Psoas muscle (tissue), 8 donors: ENCODE measurements around the gene RGPD3. TPM values are rescaled to one million over a fixed set of nuclear protein-coding genes. Genes with fewer than 3 reads are reported as not detected.
"Not testable (repeated sequence)": the region's sequence is repeated elsewhere in the genome, so short reads cannot be mapped to it uniquely, and the experiment has no call there.

ENCODE experiments used
- ATAC-seq, 4 donors: fragments of 200-7000 bp; cut with Tn5 transposase; one replicate each; pipeline ENCODE4 v1.9.1; 2020; ENCODE audit warnings: moderate library complexity in 3 of 4, mild to moderate bottlenecking in 2 of 4
- DNase-seq, 2 donors: peaks; one replicate each; pipeline ENCODE4 v3.0.0-alpha.2; 2020
- H3K27ac ChIP-seq: fragments of 200-600 bp; one replicate; pipeline ENCODE4 v1.8.0; 2022
- H3K27me3 ChIP-seq, 3 donors: fragments of 200-600 bp in 1 of 3; one replicate each; pipeline versions ENCODE4 v1.6.1 to v1.8.0; 2013 to 2022; ENCODE audit warnings: low read length in 2 of 3, mild to moderate bottlenecking in 2 of 3, moderate library complexity in 1 of 3; ENCODE audit not compliant: insufficient read depth in 3 of 3
- H3K36me3 ChIP-seq, 2 donors: fragments of 200-600 bp in 1 of 2; one replicate each; pipeline versions ENCODE4 v1.6.1 to v1.8.0; 2013 to 2022; ENCODE audit warnings: low read depth in 1 of 2, mild to moderate bottlenecking in 1 of 2, moderate library complexity in 1 of 2; ENCODE audit not compliant: insufficient read depth in 1 of 2
- H3K4me1 ChIP-seq: fragments of 200-600 bp; one replicate; pipeline ENCODE4 v1.8.0; 2022
- H3K4me3 ChIP-seq: fragments of 200-600 bp; one replicate; pipeline ENCODE4 v1.8.0; 2022; ENCODE audit warnings: mild to moderate bottlenecking
- H3K9me3 ChIP-seq: fragments of 200-600 bp; one replicate; pipeline ENCODE4 v1.8.0; 2022
- WGBS, 3 donors: extraction: QIAGEN DNeasy Blood & Tissue Kit; methylation state at CpG; one replicate each; pipeline versions ENCODE4 v1.1.6 to v1.1.7; 2013; 5-methylcytosine and 5-hydroxymethylcytosine counted together
- intact Hi-C, 2 donors: fragments of 100-400 bp; cut with DNase I; formaldehyde crosslinking; loops; one replicate each; pipeline versions ENCODE4 v1.11.0 to v1.14.2; 2022
- polyA plus RNA-seq, 3 donors: library from polyadenylated mRNA; stranded (reverse); fragments of 200-250 nt; gene quantifications; one replicate each; pipeline ENCODE4 v1.2.3, GENCODE V29; 2013
- total RNA-seq, 4 donors: library from RNA; stranded (reverse); fragmentation: NEBNext Ultra II Directional in 2 of 4; extraction: Animal tissue kit (Norgen Biotek cat#: 25700) in 2 of 4; gene quantifications; one replicate each; pipeline versions ENCODE4 v1.2.1 to v1.2.4, GENCODE V29; 2021 to 2023
- donor health status: healthy with polysubstance abuse.
- donor health status: DM: no; HTN: no; CAD: no; lungs with moderate emphysema.
- donor health status: Bipolar disorder and iron deficiency.
- donor health status: healthy.
- donor health status: DM: yes; HTN: yes; CAD: no.
- donor health status: DM: no; HTN: no; CAD: no.
- donor health status: DM: no; HTN: no; CAD: no.
- donor health status: DM: yes; HTN: yes; CAD: no.

Gene RGPD3
- total and polyA plus RNA-seq, 7 donors, result 0.03 to 0.35 (median 0.11) TPM; not detected in 1

GRCh38 chr2:106509374-106509770, 41.2 kb upstream of the RGPD3 start:
- intact Hi-C loops, H3K27ac ChIP-seq, H3K4me1 ChIP-seq, DNase-seq, H3K9me3 ChIP-seq, ATAC-seq, H3K4me3 ChIP-seq, H3K27me3 ChIP-seq, H3K36me3 ChIP-seq: not testable (repeated sequence)
- WGBS, 3 donors, result 83 to 92% (median 91%) methylated on average over 3 to 6 of the region's 6 CpGs

- H3K27ac ChIP-seq, H3K4me1 ChIP-seq, H3K27me3 ChIP-seq, ATAC-seq, H3K9me3 ChIP-seq, H3K4me3 ChIP-seq, DNase-seq, H3K36me3 ChIP-seq, intact Hi-C loops: not testable (repeated sequence)
- WGBS, 3 donors, result 68 to 79% (median 78%) methylated on average over 8 to 9 of the region's 11 CpGs
Observed at GRCh38 chr2:106508660-106509373, 40.6 kb upstream of the RGPD3 start.

GRCh38 chr2:106506002-106506687, 37.9 kb upstream of the RGPD3 start:
- WGBS, 3 donors, result 84 to 90% (median 85%) methylated on average over 8 to 9 of the region's 9 CpGs

GRCh38 chr2:106504787-106505186, 36.6 kb upstream of the RGPD3 start:
- H3K9me3 ChIP-seq, intact Hi-C loops, H3K27me3 ChIP-seq, ATAC-seq, H3K4me1 ChIP-seq, H3K27ac ChIP-seq, H3K36me3 ChIP-seq, H3K4me3 ChIP-seq, DNase-seq: not testable (repeated sequence)
- 86 to 88% (median 87%) methylated on average over 4 of the region's 4 CpGs for WGBS, 3 donors

More at GRCh38 chr2:106506002-106506687, 37.9 kb upstream of the RGPD3 start:
- H3K27ac ChIP-seq, H3K9me3 ChIP-seq, H3K27me3 ChIP-seq, H3K4me1 ChIP-seq, intact Hi-C loops, DNase-seq, H3K36me3 ChIP-seq, H3K4me3 ChIP-seq, ATAC-seq: not testable (repeated sequence)

GRCh38 chr2:106504192-106504591, 36.0 kb upstream of the RGPD3 start:
- H3K36me3 ChIP-seq, H3K9me3 ChIP-seq, intact Hi-C loops, H3K27me3 ChIP-seq, ATAC-seq, H3K4me3 ChIP-seq, H3K27ac ChIP-seq, DNase-seq, H3K4me1 ChIP-seq: not testable (repeated sequence)
- WGBS, 3 donors, result 85 to 97% (median 96%) methylated on average over 6 to 10 of the region's 11 CpGs

GRCh38 chr2:106502351-106502750, 34.1 kb upstream of the RGPD3 start:
- H3K36me3 ChIP-seq, H3K9me3 ChIP-seq, H3K27me3 ChIP-seq, DNase-seq, H3K4me1 ChIP-seq, H3K27ac ChIP-seq, ATAC-seq, intact Hi-C loops, H3K4me3 ChIP-seq: not testable (repeated sequence)
- WGBS, 3 donors, result 88 to 94% (median 92%) methylated on average over 6 to 8 of the region's 8 CpGs

GRCh38 chr2:106500350-106500749, 32.1 kb upstream of the RGPD3 start:
- H3K27ac ChIP-seq, ATAC-seq, H3K9me3 ChIP-seq, H3K4me3 ChIP-seq, H3K27me3 ChIP-seq, DNase-seq, intact Hi-C loops, H3K36me3 ChIP-seq, H3K4me1 ChIP-seq: not testable (repeated sequence)
- 90 to 95% (median 95%) methylated on average over 4 to 6 of the region's 7 CpGs for WGBS, 3 donors

- DNase-seq, H3K36me3 ChIP-seq, H3K9me3 ChIP-seq, H3K4me1 ChIP-seq, ATAC-seq, H3K27ac ChIP-seq, intact Hi-C loops, H3K27me3 ChIP-seq, H3K4me3 ChIP-seq: not testable (repeated sequence)
- WGBS, 3 donors, result 85 to 93% (median 92%) methylated on average over 1 of the region's 1 CpG
Observed at GRCh38 chr2:106498549-106498948, 30.3 kb upstream of the RGPD3 start.

GRCh38 chr2:106492913-106493312, 24.7 kb upstream of the RGPD3 start:
- H3K27ac ChIP-seq, intact Hi-C loops, H3K4me1 ChIP-seq, DNase-seq, ATAC-seq, H3K9me3 ChIP-seq, H3K4me3 ChIP-seq, H3K27me3 ChIP-seq, H3K36me3 ChIP-seq: not testable (repeated sequence)
- WGBS, 3 donors, result 47 to 53% (median 50%) methylated on average over 6 of the region's 6 CpGs

- H3K27me3 ChIP-seq, H3K4me3 ChIP-seq, DNase-seq, H3K36me3 ChIP-seq, ATAC-seq, H3K9me3 ChIP-seq, intact Hi-C loops, H3K27ac ChIP-seq, H3K4me1 ChIP-seq: not testable (repeated sequence)
- 62 to 78% (median 68%) methylated on average over 6 of the region's 6 CpGs for WGBS, 3 donors
Observed at GRCh38 chr2:106492399-106492798, 24.2 kb upstream of the RGPD3 start.

GRCh38 chr2:106489701-106490100, 21.5 kb upstream of the RGPD3 start:
- H3K4me1 ChIP-seq, H3K9me3 ChIP-seq, H3K36me3 ChIP-seq, H3K27me3 ChIP-seq, ATAC-seq, intact Hi-C loops, H3K4me3 ChIP-seq, H3K27ac ChIP-seq, DNase-seq: not testable (repeated sequence)
- 66 to 88% (median 75%) methylated on average over 6 of the region's 6 CpGs for WGBS, 3 donors
